GM21515 (cell line): ENCODE results near the gene ALX1.
"Not testable (repeated sequence)": the region's sequence is repeated elsewhere in the genome, so short reads cannot be mapped to it uniquely, and the experiment has no call there.

Experiments
- ATAC-seq: cut with Tn5 transposase; IDR thresholded peaks from one replicate; pipeline ENCODE4 v1.9.1; 2021; ENCODE audit not compliant: unreplicated experiment

The ALX1 gene

GRCh38 chr12:85299053-85299452 is 19.0 kb downstream of the ALX1 start:
- ATAC-seq = no peak

- no peak for ATAC-seq
Observed at GRCh38 chr12:85301051-85301450, 21.0 kb downstream of the ALX1 start.

- no peak for ATAC-seq
Observed at GRCh38 chr12:85308374-85308773, 28.4 kb downstream of the ALX1 start.

GRCh38 chr12:85309125-85309566 is 29.1 kb downstream of the ALX1 start:
- ATAC-seq = no peak

- ATAC-seq = no peak
Observed at GRCh38 chr12:85310025-85310424, 30.0 kb downstream of the ALX1 start.

GRCh38 chr12:85310456-85311076 is 30.5 kb downstream of the ALX1 start:
- no peak for ATAC-seq

- ATAC-seq = not testable (repeated sequence)
Observed at GRCh38 chr12:85317866-85318636, 38.0 kb downstream of the ALX1 start.

- no peak for ATAC-seq
Observed at GRCh38 chr12:85322715-85323114, 42.7 kb downstream of the ALX1 start.

- ATAC-seq = no peak
Observed at GRCh38 chr12:85325442-85325841, 45.4 kb downstream of the ALX1 start.

GRCh38 chr12:85329913-85330312 is 49.9 kb downstream of the ALX1 start:
- ATAC-seq = no peak

GRCh38 chr12:85348779-85349178 is 68.8 kb downstream of the ALX1 start:
- ATAC-seq = no peak

GRCh38 chr12:85350356-85350755 is 70.3 kb downstream of the ALX1 start:
- ATAC-seq = no peak
